Measurements from ENCODE around the gene SIL1.

SIL1 gene

GRCh38 chr5:138945421-138946240, 252.5 kb downstream of the SIL1 start:
- DNase-seq (ENCODE audit: low spot score) = peak; percentile 79

DNA sequence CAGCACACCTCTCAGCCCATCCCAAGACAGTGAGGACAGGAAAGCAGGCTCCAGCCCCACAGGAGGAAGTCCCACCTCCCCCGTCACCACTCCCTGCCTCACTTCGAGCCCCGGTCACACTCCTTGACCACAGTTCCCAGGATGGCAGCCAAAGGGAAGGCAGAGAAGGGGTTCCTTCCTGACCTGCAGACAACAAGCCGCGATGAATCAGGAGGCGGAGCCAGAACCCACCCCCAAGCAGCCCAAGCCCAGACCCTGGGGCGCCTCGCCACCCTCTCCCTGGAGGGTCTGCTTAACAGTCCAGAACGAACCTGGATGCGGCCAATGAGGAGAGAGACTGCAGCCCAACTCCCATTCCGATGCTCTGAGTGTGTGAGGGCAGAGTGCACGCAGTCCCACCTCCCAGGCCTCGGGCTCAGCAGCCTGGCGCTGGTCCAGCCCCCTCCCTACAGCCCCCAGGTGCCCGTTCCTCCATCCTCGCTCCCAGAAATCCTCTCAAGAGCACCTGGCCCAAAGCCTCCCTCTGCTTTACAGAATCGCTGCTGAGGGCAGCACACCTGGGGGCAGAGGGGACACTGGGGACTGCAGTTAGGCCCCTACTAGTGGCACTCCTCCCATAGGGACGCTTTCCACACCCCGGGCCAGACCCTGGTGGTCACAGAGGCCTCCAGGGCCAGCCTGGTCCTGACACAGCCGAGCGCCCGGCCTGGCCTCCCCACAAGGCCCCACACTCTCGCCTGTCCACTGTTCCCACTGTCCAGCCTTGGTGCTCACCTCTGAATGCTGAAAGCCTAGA, 253.4 kb downstream of the SIL1 start:
- DNase-seq (ENCODE audit: low spot score) = no peak

- DNase-seq (ENCODE audit: low spot score) = no peak
Measured at GRCh38 chr5:138943599-138944173, 254.5 kb downstream of the SIL1 start.

GRCh38 chr5:138942861-138943260, 255.3 kb downstream of the SIL1 start:
- DNase-seq (ENCODE audit: low spot score) = no peak

DNA sequence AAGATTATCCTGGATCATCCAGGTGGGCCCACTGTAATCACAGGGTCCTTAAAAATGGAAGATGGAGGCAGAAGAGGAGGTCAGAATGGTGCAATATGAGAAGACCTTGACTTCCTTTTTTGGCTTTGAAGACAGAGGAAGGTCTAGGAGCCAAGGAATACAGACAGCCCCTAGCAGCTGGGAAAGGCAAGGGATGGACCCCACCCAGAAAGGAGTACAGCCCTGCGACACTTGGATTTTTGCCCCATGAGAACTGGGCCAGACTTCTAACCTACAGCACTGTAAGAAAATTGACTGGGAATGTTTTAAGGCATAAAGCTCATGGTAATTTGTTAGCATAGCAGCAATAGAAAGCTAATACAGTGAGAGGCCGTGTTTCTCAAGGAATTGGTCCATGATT, 256.1 kb downstream of the SIL1 start:
- DNase-seq (ENCODE audit: low spot score) = no peak

- no peak for DNase-seq (ENCODE audit: low spot score)
Measured at GRCh38 chr5:138938526-138938925, 259.6 kb downstream of the SIL1 start.

- no peak for DNase-seq (ENCODE audit: low spot score)
Measured at GRCh38 chr5:138937392-138938387, 260.5 kb downstream of the SIL1 start.

- DNase-seq (ENCODE audit: low spot score) = no peak
Measured at GRCh38 chr5:138936968-138937345, 261.2 kb downstream of the SIL1 start.

GRCh38 chr5:138936225-138936967, 261.8 kb downstream of the SIL1 start:
- no peak for DNase-seq (ENCODE audit: low spot score)

GRCh38 chr5:138935466-138935865, 262.7 kb downstream of the SIL1 start:
- no peak for DNase-seq (ENCODE audit: low spot score)

DNA sequence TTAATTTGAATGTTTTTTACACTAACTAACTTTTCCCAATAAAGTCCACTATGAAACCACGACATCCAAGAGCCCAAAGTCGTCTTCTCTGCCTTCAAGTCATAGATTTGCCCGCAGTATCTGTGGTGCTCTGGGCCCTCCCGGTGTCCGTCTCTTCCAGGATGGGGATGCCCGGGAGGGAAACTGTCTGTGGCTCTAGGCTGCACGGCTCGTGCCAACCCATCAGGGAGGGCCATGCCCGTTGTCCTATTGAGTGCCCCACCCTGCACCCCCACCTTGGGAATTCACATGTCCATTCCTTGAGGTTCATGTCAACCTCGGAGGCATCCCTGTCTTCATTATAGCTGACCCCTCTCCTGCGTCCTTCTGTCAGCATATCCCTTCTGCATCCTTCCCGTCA, 263.2 kb downstream of the SIL1 start:
- DNase-seq (ENCODE audit: low spot score) = no peak

DNA sequence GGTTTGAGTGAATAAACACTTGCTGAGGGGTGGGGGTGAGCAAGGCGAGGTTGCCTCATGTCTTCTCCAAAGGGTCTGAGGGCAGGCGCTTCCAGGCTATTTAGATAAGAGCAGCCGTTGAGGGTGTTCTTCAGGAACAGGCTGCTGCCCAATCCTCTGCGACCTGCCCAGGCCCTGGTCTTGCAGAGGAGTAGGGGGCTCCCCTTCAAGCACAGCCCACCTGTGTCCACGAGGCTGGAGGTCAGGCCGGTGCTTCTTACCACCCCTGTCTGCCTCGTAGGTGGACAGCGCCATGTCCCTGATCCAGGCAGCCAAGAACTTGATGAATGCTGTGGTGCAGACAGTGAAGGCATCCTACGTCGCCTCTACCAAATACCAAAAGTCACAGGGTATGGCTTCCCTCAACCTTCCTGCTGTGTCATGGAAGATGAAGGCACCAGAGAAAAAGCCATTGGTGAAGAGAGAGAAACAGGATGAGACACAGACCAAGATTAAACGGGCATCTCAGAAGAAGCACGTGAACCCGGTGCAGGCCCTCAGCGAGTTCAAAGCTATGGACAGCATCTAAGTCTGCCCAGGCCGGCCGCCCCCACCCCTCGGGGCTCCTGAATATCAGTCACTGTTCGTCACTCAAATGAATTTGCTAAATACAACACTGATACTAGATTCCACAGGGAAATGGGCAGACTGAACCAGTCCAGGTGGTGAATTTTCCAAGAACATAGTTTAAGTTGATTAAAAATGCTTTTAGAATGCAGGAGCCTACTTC, 264.5 kb downstream of the SIL1 start:
- no peak for DNase-seq (ENCODE audit: low spot score)

GRCh38 chr5:138932171-138932810, 265.9 kb downstream of the SIL1 start:
- no peak for DNase-seq (ENCODE audit: low spot score)

- DNase-seq (ENCODE audit: low spot score) = no peak
Measured at GRCh38 chr5:138930371-138931097, 267.6 kb downstream of the SIL1 start.

DNA sequence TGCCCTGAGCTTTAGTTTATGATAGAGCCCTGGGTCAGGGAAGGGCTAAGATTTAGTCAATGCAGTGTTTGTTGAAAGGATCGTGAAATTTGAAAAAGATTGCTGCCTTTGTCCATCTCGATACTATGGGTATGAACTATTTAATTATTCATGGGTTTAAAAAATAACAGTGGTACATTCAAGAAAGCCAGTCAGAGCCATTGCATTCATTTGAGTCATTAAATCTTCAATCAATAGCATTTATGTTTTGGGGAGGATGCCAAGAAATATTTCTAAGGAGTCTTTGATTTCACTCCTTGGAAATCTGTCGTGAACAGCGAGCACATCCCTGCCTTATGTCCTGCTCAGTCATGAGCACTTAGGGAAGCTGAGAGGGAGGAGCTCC, 268.6 kb downstream of the SIL1 start:
- DNase-seq (ENCODE audit: low spot score) = no peak

GRCh38 chr5:138927979-138928378, 270.2 kb downstream of the SIL1 start:
- no peak for DNase-seq (ENCODE audit: low spot score)

DNA sequence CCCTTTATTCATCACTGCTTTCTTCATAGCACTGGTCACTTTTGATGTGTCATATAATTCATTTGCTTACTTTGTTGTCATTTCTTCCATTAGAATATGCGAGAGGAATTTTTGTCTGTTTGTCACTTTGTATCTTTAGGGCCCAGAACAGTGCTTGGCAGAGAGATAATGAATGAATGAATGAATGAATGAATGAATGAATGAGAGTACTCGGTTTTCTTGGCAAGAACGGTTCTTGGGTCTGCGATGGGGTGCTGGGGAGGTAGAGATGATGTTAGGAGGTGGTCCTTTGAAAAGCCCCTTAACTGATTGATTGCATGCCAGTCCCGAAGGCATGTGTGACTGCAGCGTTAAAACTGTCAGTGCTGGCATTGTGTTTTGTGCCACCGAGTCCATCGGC, 270.6 kb downstream of the SIL1 start:
- no peak for DNase-seq (ENCODE audit: low spot score)

DNA sequence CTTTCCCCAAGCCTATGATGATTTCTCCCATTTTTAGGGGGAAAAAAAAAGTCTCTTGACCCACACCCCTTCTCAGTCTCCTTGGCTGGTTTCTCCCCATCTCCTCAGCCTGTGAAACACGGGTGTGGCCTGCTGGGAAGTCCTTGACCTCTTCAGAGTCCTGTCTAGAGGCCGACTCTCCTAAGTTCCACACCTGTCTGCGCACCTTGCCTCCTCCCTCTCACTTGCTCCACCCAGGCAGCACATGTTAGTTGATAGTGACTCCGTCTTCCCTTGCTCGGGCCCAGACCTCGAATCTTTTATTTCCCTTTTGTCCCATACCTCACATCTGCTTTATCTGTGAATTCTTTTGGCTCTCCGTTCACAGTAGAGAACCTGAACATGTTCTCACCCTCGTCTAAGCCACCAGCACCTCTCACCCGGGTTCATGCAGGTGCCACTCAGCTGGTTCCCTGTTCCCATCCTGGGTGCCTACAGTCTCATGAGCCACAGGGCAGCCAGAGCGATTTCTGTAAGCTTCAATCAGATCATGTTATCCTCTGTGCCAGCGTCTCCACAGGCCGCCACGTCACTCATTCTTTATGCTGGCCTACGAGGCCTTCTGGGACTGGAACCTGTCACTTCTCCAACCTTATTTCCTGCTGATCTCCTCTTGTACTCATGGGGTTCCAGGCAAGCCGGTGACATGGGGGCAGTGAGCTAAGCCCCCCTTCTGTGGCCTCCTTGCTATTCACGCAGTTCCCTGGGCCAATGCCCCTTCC, 271.3 kb downstream of the SIL1 start:
- DNase-seq (ENCODE audit: low spot score) = no peak
